GM18870 (cell line): ENCODE results near the gene COL24A1.

ENCODE experiments used
- ATAC-seq: cut with Tn5 transposase; IDR thresholded peaks from one replicate; pipeline ENCODE4 v1.9.1; 2021; ENCODE audit warnings: moderate library complexity; ENCODE audit not compliant: unreplicated experiment

The COL24A1 gene

DNA sequence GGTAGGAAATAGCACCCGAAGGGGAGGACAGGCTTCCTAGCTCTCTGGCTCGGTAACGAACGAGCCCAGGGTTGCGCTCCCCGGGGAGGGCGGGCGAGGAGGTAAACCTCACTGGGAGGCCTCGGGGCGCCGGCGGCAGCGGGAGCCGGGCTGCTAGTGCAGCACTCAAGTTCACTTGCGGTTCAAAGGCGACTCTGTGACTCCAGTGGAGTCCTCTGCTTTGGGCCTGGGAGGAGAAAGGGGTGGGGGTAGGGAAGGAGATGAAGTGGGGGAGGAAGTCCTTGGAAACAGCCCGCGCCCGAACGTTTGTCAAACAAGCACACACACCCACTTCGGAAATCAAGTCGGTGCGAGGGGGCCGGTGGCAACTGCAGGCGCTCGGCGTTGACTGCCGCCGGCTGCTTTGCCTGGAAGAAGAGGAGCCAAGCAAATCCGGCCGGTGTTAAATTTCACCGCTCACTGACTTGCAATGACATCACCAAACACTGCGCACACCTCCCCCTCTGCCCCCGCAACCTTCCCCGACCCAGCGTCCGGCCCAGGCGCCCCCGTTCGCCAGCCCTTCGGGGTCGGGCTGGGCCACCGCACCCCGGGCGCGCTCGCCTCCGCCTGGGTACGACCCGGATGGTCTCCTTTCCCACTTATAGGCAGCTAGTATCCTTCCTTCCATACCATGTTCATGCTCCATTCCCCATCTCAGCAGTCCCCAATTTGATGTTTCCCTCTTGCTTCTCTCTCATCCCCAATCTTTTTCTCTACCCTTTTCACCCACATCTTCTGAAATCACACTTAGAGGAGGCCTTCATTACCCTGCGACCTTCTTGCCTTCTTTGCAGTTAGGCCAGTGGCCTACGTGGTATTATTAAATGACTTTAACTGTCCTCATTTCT, at the start of gene COL24A1:
TSS of gene COL24A1 (minus strand) at position 207 of the 890 bp plus-strand sequence. CDS start 376 bp downstream, outside the sequence.
- no peak for ATAC-seq

- no peak for ATAC-seq
These were observed 49.2 kb upstream of the COL24A1 start for GRCh38 chr1:86205741-86206140.

- ATAC-seq, result no peak
These were observed 46.2 kb upstream of the COL24A1 start for GRCh38 chr1:86202552-86203340.

DNA sequence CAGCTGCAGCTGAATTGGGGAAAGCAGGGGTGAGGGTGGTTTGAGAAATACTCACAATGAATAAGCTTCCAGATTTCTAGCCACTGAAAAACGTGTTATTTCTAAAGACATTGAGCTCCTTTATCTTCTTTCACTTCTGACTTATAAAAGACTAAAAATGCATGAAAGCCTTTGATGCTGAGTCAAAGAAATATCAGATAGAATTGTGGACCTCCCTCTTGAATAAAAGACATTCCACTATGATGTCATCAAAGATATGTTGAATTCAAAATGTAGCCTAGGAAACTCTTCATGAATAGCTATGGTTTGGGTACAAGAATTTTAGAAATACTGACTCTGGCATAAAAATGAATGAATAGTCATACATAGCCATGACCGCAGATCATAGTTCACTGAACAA, 44.7 kb upstream of the COL24A1 start:
- ATAC-seq, result no peak

DNA sequence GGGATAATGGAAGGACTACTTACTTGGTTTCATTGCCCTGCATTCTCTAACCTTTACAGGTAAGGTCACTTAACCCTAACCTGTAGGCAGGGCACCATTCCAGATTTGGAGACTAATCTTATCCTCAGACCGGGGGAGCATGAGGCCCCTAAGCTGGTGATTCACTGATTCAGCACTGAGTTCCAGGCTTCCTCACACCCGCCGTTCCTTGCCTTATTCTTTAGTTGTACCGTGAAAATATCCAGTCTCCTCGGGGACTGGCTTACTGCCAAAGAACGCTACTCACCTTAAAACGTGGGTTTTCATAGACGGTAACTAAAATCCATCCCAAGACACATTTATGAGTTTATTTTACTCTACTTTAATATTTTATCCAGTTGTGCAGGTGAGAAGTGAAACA, 44.3 kb upstream of the COL24A1 start:
- no peak for ATAC-seq

DNA sequence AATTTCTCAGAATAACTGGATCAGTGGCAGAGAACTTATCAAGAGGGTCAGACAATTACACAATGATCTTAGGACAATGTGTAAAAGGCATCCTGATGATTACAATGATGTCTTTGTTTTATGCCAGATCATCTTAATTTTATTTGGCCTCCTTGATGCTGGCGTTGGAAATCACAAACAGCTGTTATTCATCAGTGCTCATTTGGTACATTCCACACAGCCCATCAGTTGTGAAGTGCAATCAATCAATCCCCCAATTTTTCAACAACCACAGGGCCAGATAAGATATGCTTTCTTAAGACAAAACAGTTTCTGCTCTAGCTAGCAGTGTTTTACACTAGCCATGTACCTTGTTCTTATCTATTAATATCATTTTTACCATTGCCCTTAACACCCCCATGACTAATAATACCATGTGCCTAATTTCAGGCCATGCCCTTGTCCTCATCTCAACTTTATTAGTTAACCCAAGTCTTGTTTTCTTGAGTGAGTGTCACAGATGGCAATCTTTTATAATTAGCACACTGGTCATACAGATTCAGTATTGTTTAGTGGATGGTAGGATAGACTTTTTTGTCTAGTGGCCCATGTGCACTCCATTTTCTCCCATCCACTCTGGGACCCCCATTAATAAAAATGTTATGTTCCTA, 40.8 kb upstream of the COL24A1 start:
- ATAC-seq, result no peak

GRCh38 chr1:86195281-86195680, 38.7 kb upstream of the COL24A1 start:
- ATAC-seq, result no peak

DNA sequence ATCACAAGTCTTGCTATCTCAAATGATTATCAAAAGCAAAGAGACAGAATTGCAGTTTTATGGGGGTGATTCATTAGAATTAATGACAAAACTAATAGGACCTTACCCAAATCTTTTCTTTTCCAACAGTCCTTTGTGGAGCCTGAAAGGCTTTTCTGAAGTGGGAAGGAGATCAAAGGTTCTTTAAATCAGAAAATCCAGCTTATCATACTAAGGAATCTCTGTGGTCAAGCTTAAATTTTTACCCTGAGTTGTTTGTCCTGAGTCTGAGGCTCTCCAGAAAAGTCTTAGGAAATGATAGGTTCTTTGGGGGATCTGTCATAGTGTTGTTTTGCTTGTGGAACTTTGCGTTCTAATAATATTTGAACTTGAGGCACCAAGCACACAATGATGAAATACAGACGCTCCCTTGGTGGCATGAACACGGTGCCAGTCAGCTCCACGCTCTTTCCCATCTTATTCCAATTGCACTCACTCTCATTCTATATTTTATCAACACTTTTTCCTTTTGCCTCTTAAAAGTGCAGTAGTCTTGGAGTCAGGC, 38.0 kb upstream of the COL24A1 start:
- ATAC-seq, result no peak

GRCh38 chr1:86192417-86192816, 35.8 kb upstream of the COL24A1 start:
- no peak for ATAC-seq

DNA sequence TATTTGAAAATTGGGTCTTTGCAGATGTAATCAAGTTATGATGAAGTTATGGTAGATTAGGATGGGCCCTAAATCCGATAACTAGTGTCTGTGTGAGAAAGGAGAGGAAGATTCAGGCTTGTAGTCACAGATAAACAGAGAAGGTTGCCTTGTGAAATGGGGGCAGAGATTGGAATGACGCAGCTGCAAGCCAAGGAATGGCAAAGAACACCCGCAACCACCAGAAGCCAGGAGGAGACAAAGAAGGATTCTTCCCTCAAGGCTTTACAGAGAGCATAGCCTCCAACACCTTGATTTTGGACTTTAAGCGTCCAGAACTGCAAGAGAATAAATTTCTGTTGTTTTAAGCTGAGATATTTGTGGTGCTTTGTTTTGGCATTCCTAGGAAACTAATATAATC, 35.4 kb upstream of the COL24A1 start:
- ATAC-seq, result no peak

GRCh38 chr1:86190873-86191272, 34.3 kb upstream of the COL24A1 start:
- ATAC-seq, result no peak

DNA sequence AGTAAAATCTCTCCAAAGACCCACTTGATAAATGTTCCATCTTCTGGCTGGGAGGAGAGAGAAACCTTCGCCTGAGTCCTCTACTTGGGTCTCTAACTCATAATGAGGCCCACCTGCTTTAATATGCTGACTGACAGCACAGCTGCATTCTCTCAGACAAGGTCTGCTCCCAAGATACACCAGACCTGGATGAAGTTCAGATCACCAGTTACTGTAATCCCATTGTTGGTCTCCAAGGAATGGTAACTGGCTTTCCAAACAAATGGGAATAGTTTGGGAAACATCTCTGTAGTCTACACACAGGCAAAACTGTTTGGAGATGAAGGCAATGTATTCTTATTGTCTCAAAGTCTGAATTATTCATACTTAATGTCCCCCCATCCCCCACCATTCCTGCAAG, 27.9 kb upstream of the COL24A1 start:
- no peak for ATAC-seq

- no peak for ATAC-seq
These were observed 27.2 kb upstream of the COL24A1 start for GRCh38 chr1:86183810-86184209.

DNA sequence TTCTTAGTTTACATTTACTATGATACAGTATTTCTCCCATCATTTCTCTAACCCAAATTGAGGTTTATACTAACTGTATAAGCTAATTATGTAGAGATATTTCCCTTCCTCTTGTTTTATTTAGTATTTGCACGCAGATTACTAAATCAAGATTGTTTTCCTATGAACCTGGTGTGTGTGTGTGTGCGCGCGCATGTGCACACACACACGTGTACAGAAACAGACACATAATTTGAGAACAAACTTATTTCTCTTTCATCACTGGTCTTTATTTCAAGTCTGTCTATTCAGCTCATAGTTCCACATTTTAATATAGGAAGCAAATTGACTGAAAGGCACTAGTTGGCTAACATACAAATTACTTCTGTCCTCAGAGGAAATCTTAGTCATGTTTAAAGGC, 19.7 kb upstream of the COL24A1 start:
- no peak for ATAC-seq

- ATAC-seq, result no peak
These were observed 19.2 kb upstream of the COL24A1 start for GRCh38 chr1:86175756-86176155.

GRCh38 chr1:86169625-86170024, 13.1 kb upstream of the COL24A1 start:
- no peak for ATAC-seq

- ATAC-seq, result no peak
These were observed 3.2 kb upstream of the COL24A1 start for GRCh38 chr1:86159800-86160199.

DNA sequence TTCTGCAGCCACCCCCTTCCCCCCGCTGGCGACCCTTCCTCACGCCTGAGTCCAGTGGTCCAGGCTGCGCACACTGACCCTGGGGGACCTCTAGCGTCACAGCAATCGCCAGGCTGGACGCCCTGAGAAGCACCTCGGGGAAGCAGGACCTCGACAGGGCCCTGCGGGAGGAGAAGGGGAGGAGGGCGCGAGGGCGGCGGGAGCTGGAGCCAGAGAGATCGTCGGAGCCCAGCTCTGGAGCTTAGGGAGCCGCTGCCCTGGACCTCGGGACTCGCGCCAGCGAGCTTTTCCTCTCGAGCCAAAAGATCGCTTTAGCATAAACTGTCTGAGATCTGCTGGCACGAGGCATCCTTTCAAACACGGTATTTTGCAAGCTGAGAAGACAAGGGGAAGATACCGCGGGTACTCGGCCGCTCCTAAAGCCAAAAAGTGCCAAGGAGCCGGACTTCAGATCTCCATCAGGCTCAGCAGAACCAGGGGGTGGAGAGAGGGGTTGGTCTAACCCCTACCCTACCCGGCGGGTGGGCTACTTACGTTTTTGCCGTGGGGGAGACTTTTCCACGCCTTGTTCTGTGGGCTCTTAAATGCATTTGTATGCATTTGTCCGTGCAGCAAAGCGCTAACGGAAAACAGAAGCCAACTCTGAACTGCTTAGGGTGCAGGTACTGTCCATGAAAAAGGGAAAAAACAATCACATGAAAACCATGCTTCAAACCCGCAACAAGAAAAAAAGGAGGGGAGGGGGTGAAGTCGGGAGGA, 586 bp downstream of the COL24A1 start:
- ATAC-seq, result no peak

GRCh38 chr1:86155051-86155806, 1.3 kb downstream of the COL24A1 start:
- ATAC-seq, result no peak

DNA sequence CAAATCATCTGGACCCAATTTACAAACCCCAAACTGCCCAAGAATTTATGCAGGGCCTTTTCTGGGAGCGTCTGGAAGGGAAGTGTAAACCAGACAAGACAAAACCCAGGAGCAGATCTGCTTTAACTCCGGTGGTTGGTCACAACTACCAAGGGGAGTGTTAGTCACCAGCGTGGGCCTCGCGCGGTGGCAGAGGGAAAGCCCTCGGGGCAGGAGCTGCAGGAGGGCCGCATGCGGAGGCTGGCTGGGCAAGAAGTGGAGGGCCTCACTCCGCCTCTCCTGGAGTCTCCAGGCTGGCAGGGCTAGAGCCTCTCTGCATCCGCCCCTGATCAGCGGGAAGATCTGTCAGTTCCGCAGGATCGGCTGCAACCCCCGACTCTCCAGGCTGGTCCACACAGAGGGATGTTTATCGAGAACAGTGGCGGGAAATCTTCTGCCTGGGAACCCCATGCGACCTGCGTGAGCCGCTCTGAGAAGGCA, 2.0 kb downstream of the COL24A1 start:
- no peak for ATAC-seq
